Esophagus squamous epithelium (tissue), 4 donors: ENCODE data around the gene RXFP1.

Experiments used
- POLR2A ChIP-seq, 4 donors: fragments of 450-650 bp; IDR thresholded peaks; one replicate each; pipeline ENCODE4 v1.6.1; 2017; ENCODE audit warnings: antibody characterized with exemption in 4 of 4, mild to moderate bottlenecking in 4 of 4, moderate library complexity in 3 of 4
- TF ChIP-seq, protein P1 (sequence below), 6 experiments: fragments of 450-650 bp in 4 of 6; fragments of 200-600 bp in 2 of 6; sonication (generic) in 2 of 6; IDR thresholded peaks; one replicate each; pipeline ENCODE4 v1.5.1; 2016 to 2019; ENCODE audit warnings: antibody characterized with exemption in 6 of 6, mild to moderate bottlenecking in 4 of 6, moderate library complexity in 4 of 6

DNA sequence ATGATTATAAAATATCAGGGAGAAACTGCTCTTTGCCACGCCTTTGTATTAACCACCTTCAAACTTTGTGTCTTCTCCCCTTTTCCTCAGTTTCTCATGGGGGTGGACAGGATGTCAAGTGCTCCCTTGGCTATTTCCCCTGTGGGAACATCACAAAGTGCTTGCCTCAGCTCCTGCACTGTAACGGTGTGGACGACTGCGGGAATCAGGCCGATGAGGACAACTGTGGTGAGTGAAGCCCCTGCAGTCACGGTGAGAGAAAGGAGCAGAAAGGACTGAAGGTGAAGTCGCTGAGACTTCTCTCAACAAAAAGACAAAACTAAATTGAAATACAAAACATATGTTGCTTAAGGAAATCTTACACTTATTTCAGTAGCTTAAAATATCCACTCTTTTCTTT, 50.9 kb downstream of the RXFP1 start:
- TF ChIP-seq, protein P1, sequence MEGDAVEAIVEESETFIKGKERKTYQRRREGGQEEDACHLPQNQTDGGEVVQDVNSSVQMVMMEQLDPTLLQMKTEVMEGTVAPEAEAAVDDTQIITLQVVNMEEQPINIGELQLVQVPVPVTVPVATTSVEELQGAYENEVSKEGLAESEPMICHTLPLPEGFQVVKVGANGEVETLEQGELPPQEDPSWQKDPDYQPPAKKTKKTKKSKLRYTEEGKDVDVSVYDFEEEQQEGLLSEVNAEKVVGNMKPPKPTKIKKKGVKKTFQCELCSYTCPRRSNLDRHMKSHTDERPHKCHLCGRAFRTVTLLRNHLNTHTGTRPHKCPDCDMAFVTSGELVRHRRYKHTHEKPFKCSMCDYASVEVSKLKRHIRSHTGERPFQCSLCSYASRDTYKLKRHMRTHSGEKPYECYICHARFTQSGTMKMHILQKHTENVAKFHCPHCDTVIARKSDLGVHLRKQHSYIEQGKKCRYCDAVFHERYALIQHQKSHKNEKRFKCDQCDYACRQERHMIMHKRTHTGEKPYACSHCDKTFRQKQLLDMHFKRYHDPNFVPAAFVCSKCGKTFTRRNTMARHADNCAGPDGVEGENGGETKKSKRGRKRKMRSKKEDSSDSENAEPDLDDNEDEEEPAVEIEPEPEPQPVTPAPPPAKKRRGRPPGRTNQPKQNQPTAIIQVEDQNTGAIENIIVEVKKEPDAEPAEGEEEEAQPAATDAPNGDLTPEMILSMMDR (IDR thresholded peaks at IDR 0.05) = no peak
- TF ChIP-seq POLR2A (IDR thresholded peaks at IDR 0.05) = no peak
